Measurements from ENCODE around the gene SLC8B1.
A peak's percentile ranks its signal among the peaks of the same experiment; 100 is the strongest.
"Not testable (repeated sequence)": the region's sequence is repeated elsewhere in the genome, so short reads cannot be mapped to it uniquely, and the experiment has no call there.

The SLC8B1 gene

GRCh38 chr12:113359939-113360748 lies 25.2 kb upstream of the SLC8B1 start:
- H3K9me3 Mint-ChIP-seq, result no peaks in the 10 kb centered on the region

GRCh38 chr12:113359133-113359938 lies 24.4 kb upstream of the SLC8B1 start:
- Mint-ChIP-seq H3K4me1 (peaks cover 8% of the 10 kb centered on the region), H3K4me3 (peak overlapping the region; percentile 84 to 88 (median 86)), H3K27ac (peak overlapping the region; percentile 4 to 76 (median 66)), H3K27me3 (ENCODE audit: low read depth) (peaks cover 4% of the 10 kb centered on the region), H3K9me3 (no peaks in the 10 kb centered on the region), H3K36me3 (ENCODE audit: low read depth) (peaks cover 5% of the 10 kb centered on the region)
- no peak for TF ChIP-seq CTCF (IDR thresholded peaks at IDR 0.05; ENCODE audit: unreplicated experiment in 3 of 3)

More at GRCh38 chr12:113359939-113360748, 25.2 kb upstream of the SLC8B1 start:
- H3K27me3 Mint-ChIP-seq (ENCODE audit: low read depth), result peaks cover 4% of the 10 kb centered on the region
- H3K27ac Mint-ChIP-seq, result no peak overlapping the region
- TF ChIP-seq CTCF (IDR thresholded peaks at IDR 0.05; ENCODE audit: unreplicated experiment in 3 of 3), result no peak
- peaks cover 5% of the 10 kb centered on the region for H3K36me3 Mint-ChIP-seq (ENCODE audit: low read depth)
- H3K4me1 Mint-ChIP-seq, result peaks cover 8% of the 10 kb centered on the region
- H3K4me3 Mint-ChIP-seq, result peak overlapping the region; percentile 84 to 88 (median 86)

- H3K4me3 Mint-ChIP-seq, result peak within 1 kb of the TSS; percentile 86 to 88 (median 87)
- H3K27me3 Mint-ChIP-seq (ENCODE audit: low read depth), result peaks cover 4% of the 10 kb centered on the region
- peak within 1 kb of the TSS; percentile 4 to 76 (median 66) for H3K27ac Mint-ChIP-seq
These were observed 23.6 kb upstream of the SLC8B1 start, which contains the start of gene PLBD2 for GRCh38 chr12:113358381-113359132. PLBD2 (plus strand) TSS chr12:113358587; CDS start chr12:113358601, 14 bp downstream.

GRCh38 chr12:113354192-113354591 lies 19.3 kb upstream of the SLC8B1 start:
- not testable (repeated sequence) for H3K4me1 Mint-ChIP-seq, H3K4me3 Mint-ChIP-seq

More at GRCh38 chr12:113358381-113359132, 23.6 kb upstream of the SLC8B1 start, which contains the start of gene PLBD2:
- TF ChIP-seq CTCF (IDR thresholded peaks at IDR 0.05; ENCODE audit: unreplicated experiment in 3 of 3), result no peak
- H3K4me1 Mint-ChIP-seq, result peaks cover 8% of the 10 kb centered on the region
- peaks cover 5% of the 10 kb centered on the region for H3K36me3 Mint-ChIP-seq (ENCODE audit: low read depth)
- H3K9me3 Mint-ChIP-seq, result no peaks in the 10 kb centered on the region

DNA sequence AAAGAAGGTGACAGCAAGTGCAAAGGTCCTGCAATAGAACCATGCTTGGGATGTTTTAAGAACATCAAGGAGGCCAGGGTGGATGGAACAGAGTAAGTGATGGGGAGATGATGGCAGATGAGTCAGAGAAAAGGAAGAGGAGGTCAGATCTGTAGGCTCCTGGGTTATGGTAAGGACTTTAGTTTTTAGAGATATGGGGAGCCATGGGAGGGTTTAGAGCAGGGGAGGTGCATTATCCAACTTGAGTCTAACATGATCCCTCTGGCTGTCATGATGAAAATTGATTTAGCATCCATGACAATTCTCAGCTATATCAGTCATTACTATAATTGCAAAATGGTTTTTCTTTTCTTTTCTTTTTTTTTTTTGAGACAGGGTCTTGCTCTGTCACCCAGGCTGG lies 16.2 kb upstream of the SLC8B1 start:
- H3K27me3 Mint-ChIP-seq (ENCODE audit: low read depth), result peaks cover 20% of the 10 kb centered on the region
- no peak overlapping the region for H3K27ac Mint-ChIP-seq
- no peaks in the 10 kb centered on the region for H3K4me1 Mint-ChIP-seq
- H3K4me3 Mint-ChIP-seq, result no peak overlapping the region
- H3K9me3 Mint-ChIP-seq, result no peaks in the 10 kb centered on the region
- no peak for TF ChIP-seq CTCF (IDR thresholded peaks at IDR 0.05; ENCODE audit: unreplicated experiment in 3 of 3)
- H3K36me3 Mint-ChIP-seq (ENCODE audit: low read depth), result no peaks in the 10 kb centered on the region

More at GRCh38 chr12:113354192-113354591, 19.3 kb upstream of the SLC8B1 start:
- H3K27me3 Mint-ChIP-seq (ENCODE audit: low read depth), result peaks cover 12% of the 10 kb centered on the region
- H3K9me3 Mint-ChIP-seq; H3K27ac Mint-ChIP-seq; H3K36me3 Mint-ChIP-seq (ENCODE audit: low read depth): not testable (repeated sequence)

All from nephron (organoid).